ENCODE data around the gene ABLIM3. TPM values are rescaled to one million over a fixed set of nuclear protein-coding genes. Genes with fewer than 3 reads are reported as not detected.

ABLIM3 gene
- total and polyA plus RNA-seq, 9 of the 15 experiments (the other 6 are each of a cell fraction or from before 2014, with no cell fraction given), result 0.03 to 0.38 (median 0.11) TPM

DNA sequence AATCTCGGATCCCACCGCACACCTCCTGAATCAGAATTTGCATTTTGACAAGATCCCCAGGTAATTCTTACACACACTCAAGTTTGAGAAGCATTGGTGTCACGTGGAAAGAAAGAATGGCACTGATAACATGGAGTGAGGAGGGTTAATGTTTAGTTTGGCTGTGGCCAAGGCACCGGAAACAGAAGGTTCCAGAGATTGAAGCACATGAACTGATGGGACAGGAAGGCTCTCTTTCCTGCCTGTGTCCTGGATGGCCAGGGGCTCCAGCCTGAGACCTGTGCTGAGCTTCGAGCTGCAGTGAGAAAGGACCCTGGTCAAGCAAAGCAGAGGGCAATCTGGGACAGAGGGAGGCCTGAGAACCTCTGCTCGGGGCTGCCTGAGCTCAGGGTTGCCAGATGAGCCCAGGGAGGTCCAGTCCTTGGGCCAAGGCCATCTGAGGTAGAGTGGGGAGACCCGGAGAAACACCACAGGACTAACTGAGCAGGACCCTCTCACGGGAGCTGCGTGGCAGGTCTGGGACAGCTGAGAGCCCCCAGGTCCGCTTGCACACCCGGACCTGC is 157.6 kb downstream of the ABLIM3 start:
- peaks cover 36 to 67% of the 10 kb centered on the region in 2 experiments; a peak in 4 of 5 replicates for H3K27me3 ChIP-seq (ENCODE audit: control insufficient read depth in 2 of 2, insufficient read depth in 2 of 2, low read length in 2 of 2)
- no peaks in the 10 kb centered on the region for H3K79me2 ChIP-seq (ENCODE audit: control insufficient read depth, insufficient read depth, low read length)
- no peak overlapping the region for H2AFZ ChIP-seq (ENCODE audit: low read depth, low read length)
- in situ Hi-C loops (cut with MboI) (no loop called here), intact Hi-C loops (cut with micrococcal nuclease) (no loop called here)
- no peak overlapping the region for H3K4me2 ChIP-seq (ENCODE audit: insufficient read depth, low read length)
- 0 out of 4 replicates have a peak overlapping the region, but pooled peaks of 1 of the 2 experiments have one; percentile 37 for H3K9ac ChIP-seq (ENCODE audit: insufficient read depth in 1 of 2, low read depth in 2 of 2, low read length in 2 of 2)
- no peak overlapping the region for H3K4me3 ChIP-seq
- H3K9me3 ChIP-seq (replicated peaks; ENCODE audit: control insufficient read depth, insufficient read depth, low read depth, low read length), result no peaks in the 10 kb centered on the region
- ATAC-seq (no peak; the same call in 1 of the 3 replicates), FAIRE-seq (no peak), DNase-seq (ENCODE audit: extremely low read depth in 1 of 4, low spot score in 3 of 4) (no peak)
- H3K4me1 ChIP-seq (replicated peaks in 1 of 2; ENCODE audit: control insufficient read depth in 2 of 2, insufficient read depth in 2 of 2, low read length in 2 of 2), result peaks cover 0 to 8% of the 10 kb centered on the region in 2 experiments; a peak in 1 of 5 replicates
- no TSS peak for BruUV-seq (replicated peaks)
- H3K27ac ChIP-seq (ENCODE audit: extremely low read depth, low read depth, low read length), result no peak overlapping the region
- no peaks in the 10 kb centered on the region; the same call in 1 of the 2 replicates for H4K20me1 ChIP-seq (replicated peaks; ENCODE audit: control insufficient read depth, insufficient read depth, low read length)
- WGBS (ENCODE audit: insufficient coverage, low coverage, missing lambda C conversion rate), result 3% methylated on average over 9 of the region's 11 CpGs
- H3K9me1 ChIP-seq (ENCODE audit: control insufficient read depth, insufficient read depth, low read length), result no peaks in the 10 kb centered on the region
- H3K36me3 ChIP-seq (ENCODE audit: control insufficient read depth, insufficient read depth, low read length), result no peaks in the 10 kb centered on the region
- TF ChIP-seq, protein P1, sequence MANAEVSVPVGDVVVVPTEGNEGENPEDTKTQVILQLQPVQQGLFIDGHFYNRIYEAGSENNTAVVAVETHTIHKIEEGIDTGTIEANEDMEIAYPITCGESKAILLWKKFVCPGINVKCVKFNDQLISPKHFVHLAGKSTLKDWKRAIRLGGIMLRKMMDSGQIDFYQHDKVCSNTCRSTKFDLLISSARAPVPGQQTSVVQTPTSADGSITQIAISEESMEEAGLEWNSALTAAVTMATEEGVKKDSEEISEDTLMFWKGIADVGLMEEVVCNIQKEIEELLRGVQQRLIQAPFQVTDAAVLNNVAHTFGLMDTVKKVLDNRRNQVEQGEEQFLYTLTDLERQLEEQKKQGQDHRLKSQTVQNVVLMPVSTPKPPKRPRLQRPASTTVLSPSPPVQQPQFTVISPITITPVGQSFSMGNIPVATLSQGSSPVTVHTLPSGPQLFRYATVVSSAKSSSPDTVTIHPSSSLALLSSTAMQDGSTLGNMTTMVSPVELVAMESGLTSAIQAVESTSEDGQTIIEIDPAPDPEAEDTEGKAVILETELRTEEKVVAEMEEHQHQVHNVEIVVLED (CRISPR knock-in tag; IDR thresholded peaks at IDR 0.05), result no peak
- TF ChIP-seq, protein P2, sequence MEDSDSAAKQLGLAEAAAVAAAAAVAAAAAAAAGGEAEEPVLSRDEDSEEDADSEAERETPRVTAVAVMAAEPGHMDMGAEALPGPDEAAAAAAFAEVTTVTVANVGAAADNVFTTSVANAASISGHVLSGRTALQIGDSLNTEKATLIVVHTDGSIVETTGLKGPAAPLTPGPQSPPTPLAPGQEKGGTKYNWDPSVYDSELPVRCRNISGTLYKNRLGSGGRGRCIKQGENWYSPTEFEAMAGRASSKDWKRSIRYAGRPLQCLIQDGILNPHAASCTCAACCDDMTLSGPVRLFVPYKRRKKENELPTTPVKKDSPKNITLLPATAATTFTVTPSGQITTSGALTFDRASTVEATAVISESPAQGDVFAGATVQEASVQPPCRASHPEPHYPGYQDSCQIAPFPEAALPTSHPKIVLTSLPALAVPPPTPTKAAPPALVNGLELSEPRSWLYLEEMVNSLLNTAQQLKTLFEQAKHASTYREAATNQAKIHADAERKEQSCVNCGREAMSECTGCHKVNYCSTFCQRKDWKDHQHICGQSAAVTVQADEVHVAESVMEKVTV (CRISPR knock-in tag; IDR thresholded peaks at IDR 0.05), result no peak
- no peak for TF ChIP-seq CHD2 (IDR thresholded peaks at IDR 0.05; ENCODE audit: low read depth, low read length)
- TF ChIP-seq, protein P3, sequence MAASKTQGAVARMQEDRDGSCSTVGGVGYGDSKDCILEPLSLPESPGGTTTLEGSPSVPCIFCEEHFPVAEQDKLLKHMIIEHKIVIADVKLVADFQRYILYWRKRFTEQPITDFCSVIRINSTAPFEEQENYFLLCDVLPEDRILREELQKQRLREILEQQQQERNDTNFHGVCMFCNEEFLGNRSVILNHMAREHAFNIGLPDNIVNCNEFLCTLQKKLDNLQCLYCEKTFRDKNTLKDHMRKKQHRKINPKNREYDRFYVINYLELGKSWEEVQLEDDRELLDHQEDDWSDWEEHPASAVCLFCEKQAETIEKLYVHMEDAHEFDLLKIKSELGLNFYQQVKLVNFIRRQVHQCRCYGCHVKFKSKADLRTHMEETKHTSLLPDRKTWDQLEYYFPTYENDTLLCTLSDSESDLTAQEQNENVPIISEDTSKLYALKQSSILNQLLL (CRISPR knock-in tag; IDR thresholded peaks at IDR 0.05; ENCODE audit: borderline replicate concordance), result no peak
- 0 out of 2 replicates have a peak, but pooled peaks have one; percentile 19 for TF ChIP-seq SMAD4 (CRISPR knock-in tag; conservative IDR thresholded peaks at IDR 0.05)
- peak; percentile 29; the same call in 1 of the 2 replicates for TF ChIP-seq GABPA (tag; conservative IDR thresholded peaks at IDR 0.05; ENCODE audit: low read depth)
- TF ChIP-seq ZNF24 (IDR thresholded peaks at IDR 0.05), result no peak
- TF ChIP-seq ETV1 (tag; conservative IDR thresholded peaks at IDR 0.05; ENCODE audit: low read depth), result peak; percentile 12; the same call in 1 of the 2 replicates
- CTCF ChIA-PET (ENCODE audit: low intra/inter-chr PET ratio), result no interaction called here
- POLR2A ChIA-PET, result interaction anchor here (0.9 to 1.0 kb wide), 3 partner anchors 12 to 41 kb away, joined by 3 to 4 read pairs (median 3); no protein-coding TSS in a partner anchor

All from K562 (cell line).